ENCODE measurements around the gene MYCBP. TPM values are rescaled to one million over a fixed set of nuclear protein-coding genes. Genes with fewer than 3 reads are reported as not detected.
"Not testable (repeated sequence)": the region's sequence is repeated elsewhere in the genome, so short reads cannot be mapped to it uniquely, and the experiment has no call there.

Gene MYCBP
- total and polyA plus RNA-seq, 7 experiments from 2014 or later = 6.1 to 62.2 (median 20.4) TPM

GRCh38 chr1:38845088-38845487 is 28.1 kb downstream of the MYCBP start:
- intact Hi-C loops (cut with micrococcal nuclease); H3K4me3 Mint-ChIP-seq; DNase-seq; H3K27me3 Mint-ChIP-seq; H3K4me3 ChIP-seq (ENCODE audit: low read length); H3K9me3 ChIP-seq (ENCODE audit: control insufficient read depth in 2 of 3, low read length in 3 of 3); ATAC-seq; H3K27ac ChIP-seq (ENCODE audit: low read depth, low read length); H3K4me1 ChIP-seq (ENCODE audit: control insufficient read depth in 2 of 2, insufficient read depth in 2 of 2, low read length in 2 of 2); POLR2A ChIA-PET; H3K9me3 Mint-ChIP-seq; H3K27ac Mint-ChIP-seq; H3K27me3 ChIP-seq (ENCODE audit: control insufficient read depth in 2 of 2, insufficient read depth in 2 of 2, low read length in 2 of 2): not testable (repeated sequence)
- Mint-ChIP-seq H3K36me3 (peaks cover 5 to 55% (median 28%) of the 10 kb centered on the region in 5 donors), H3K4me1 (peaks cover 3 to 31% (median 14%) of the 10 kb centered on the region in 7 donors)
- CTCF ChIA-PET = interaction anchor here (0.8 to 1.0 kb wide), 2 partner anchors 12 to 247 kb away, joined by 3 read pairs; no protein-coding TSS in a partner anchor
- H3K36me3 ChIP-seq (ENCODE audit: control insufficient read depth in 2 of 3, insufficient read depth in 3 of 3, low read length in 3 of 3) = peaks cover 0 to 34% (median 13%) of the 10 kb centered on the region in 3 experiments

GRCh38 chr1:38840281-38840680 is 32.9 kb downstream of the MYCBP start:
- H3K36me3 Mint-ChIP-seq = peaks cover 5 to 54% (median 23%) of the 10 kb centered on the region in 5 donors
- intact Hi-C loops (cut with micrococcal nuclease) = no loop called here
- Histone ChIP-seq H3K4me1 (ENCODE audit: control insufficient read depth in 2 of 2, insufficient read depth in 2 of 2, low read length in 2 of 2) (no peaks in the 10 kb centered on the region), H3K4me3 (ENCODE audit: low read length) (no peak overlapping the region), H3K27me3 (ENCODE audit: control insufficient read depth in 2 of 2, insufficient read depth in 2 of 2, low read length in 2 of 2) (no peaks in the 10 kb centered on the region), H3K27ac (ENCODE audit: low read depth, low read length) (no peak overlapping the region), H3K9me3 (ENCODE audit: control insufficient read depth in 2 of 3, low read length in 3 of 3) (no peaks in the 10 kb centered on the region), H3K36me3 (ENCODE audit: control insufficient read depth in 2 of 3, insufficient read depth in 3 of 3, low read length in 3 of 3) (peaks cover 0 to 32% (median 3%) of the 10 kb centered on the region in 3 experiments)
- DNase-seq (no peak), ATAC-seq (no peak)
- H3K27ac Mint-ChIP-seq = peak overlapping the region in 5 of 9 donors; percentile 3 to 64 (median 37)
- no peak overlapping the region for H3K4me3 Mint-ChIP-seq
- POLR2A ChIA-PET = no interaction called here
- CTCF ChIA-PET = no interaction called here
- peaks cover 0 to 4% (median 0%) of the 10 kb centered on the region in 11 donors for H3K9me3 Mint-ChIP-seq
- peaks cover 0 to 23% (median 10%) of the 10 kb centered on the region in 7 donors for H3K4me1 Mint-ChIP-seq
- no peaks in the 10 kb centered on the region for H3K27me3 Mint-ChIP-seq

GRCh38 chr1:38839363-38839762 is 33.8 kb downstream of the MYCBP start:
- intact Hi-C loops (cut with micrococcal nuclease) = loop anchor here in 1 of 2 donors (5.0 kb wide), 1 partner anchor 253 kb away; no protein-coding TSS in a partner anchor
- no peak overlapping the region for H3K4me3 Mint-ChIP-seq
- H3K36me3 Mint-ChIP-seq = peaks cover 0 to 45% (median 15%) of the 10 kb centered on the region in 5 donors

GRCh38 chr1:38836316-38836715 is 36.8 kb downstream of the MYCBP start:
- CTCF ChIA-PET = interaction anchor here (0.6 to 3.4 kb wide), 3 partner anchors 18 to 613 kb away, joined by 3 to 14 read pairs (median 3); no protein-coding TSS in a partner anchor
- not testable (repeated sequence) for DNase-seq
- intact Hi-C loops (cut with micrococcal nuclease) = loop anchor here in 1 of 2 donors (5.0 kb wide), 1 partner anchor 256 kb away; no protein-coding TSS in a partner anchor

More at GRCh38 chr1:38839363-38839762, 33.8 kb downstream of the MYCBP start:
- ATAC-seq (no peak), DNase-seq (no peak)
- Mint-ChIP-seq H3K27me3 (peaks cover 0 to 6% (median 0%) of the 10 kb centered on the region in 5 donors), H3K4me1 (peaks cover 2 to 26% (median 10%) of the 10 kb centered on the region in 7 donors), H3K27ac (no peak overlapping the region), H3K9me3 (peaks cover 0 to 1% (median 0%) of the 10 kb centered on the region in 11 donors)
- POLR2A ChIA-PET = interaction anchor here (0.7 kb wide), 1 partner anchor 1038 kb away, joined by 3 read pairs; no protein-coding TSS in a partner anchor
- CTCF ChIA-PET = interaction anchor here (0.9 kb wide), 1 partner anchor 807 kb away, joined by 6 read pairs; no protein-coding TSS in a partner anchor
- peaks cover 0 to 26% (median 0%) of the 10 kb centered on the region in 3 experiments for H3K36me3 ChIP-seq (ENCODE audit: control insufficient read depth in 2 of 3, insufficient read depth in 3 of 3, low read length in 3 of 3)
- no peaks in the 10 kb centered on the region for H3K9me3 ChIP-seq (ENCODE audit: control insufficient read depth in 2 of 3, low read length in 3 of 3)
- H3K27ac ChIP-seq (ENCODE audit: low read depth, low read length) = no peak overlapping the region
- no peak overlapping the region for H3K4me3 ChIP-seq (ENCODE audit: low read length)
- H3K27me3 ChIP-seq (ENCODE audit: control insufficient read depth in 2 of 2, insufficient read depth in 2 of 2, low read length in 2 of 2) = no peaks in the 10 kb centered on the region
- no peaks in the 10 kb centered on the region for H3K4me1 ChIP-seq (ENCODE audit: control insufficient read depth in 2 of 2, insufficient read depth in 2 of 2, low read length in 2 of 2)

GRCh38 chr1:38834937-38835827 is 38.0 kb downstream of the MYCBP start:
- H3K9me3 ChIP-seq (ENCODE audit: control insufficient read depth in 2 of 3, low read length in 3 of 3) = no peaks in the 10 kb centered on the region
- H3K4me3 ChIP-seq (ENCODE audit: low read length) = no peak overlapping the region
- Mint-ChIP-seq H3K9me3 (no peaks in the 10 kb centered on the region), H3K27me3 (peaks cover 8 to 35% (median 12%) of the 10 kb centered on the region in 5 donors), H3K4me1 (peaks cover 0 to 6% (median under 1%) of the 10 kb centered on the region in 7 donors), H3K27ac (no peak overlapping the region), H3K36me3 (peaks cover 0 to 21% (median 6%) of the 10 kb centered on the region in 5 donors), H3K4me3 (no peak overlapping the region)
- ChIA-PET CTCF (interaction anchor here (0.7 to 3.4 kb wide), 4 partner anchors 18 to 812 kb away, joined by 3 to 14 read pairs (median 3); no protein-coding TSS in a partner anchor), POLR2A (no interaction called here)
- peak in 7 of 9 donors; percentile 52 to 79 (median 71) for DNase-seq
- intact Hi-C loops (cut with micrococcal nuclease) = loop anchor here (1.0 to 5.0 kb wide), 7 partner anchors 257 to 945 kb away; partner anchors contain the start of gene SF3A3 (in 1 of the 2)
- peaks cover 0 to 16% (median 0%) of the 10 kb centered on the region in 3 experiments for H3K36me3 ChIP-seq (ENCODE audit: control insufficient read depth in 2 of 3, insufficient read depth in 3 of 3, low read length in 3 of 3)
- H3K4me1 ChIP-seq (ENCODE audit: control insufficient read depth in 2 of 2, insufficient read depth in 2 of 2, low read length in 2 of 2) = no peaks in the 10 kb centered on the region
- no peak overlapping the region for H3K27ac ChIP-seq (ENCODE audit: low read depth, low read length)
- ATAC-seq = peak; percentile 90
- peaks cover 0 to 9% of the 10 kb centered on the region in 2 donors for H3K27me3 ChIP-seq (ENCODE audit: control insufficient read depth in 2 of 2, insufficient read depth in 2 of 2, low read length in 2 of 2)

More at GRCh38 chr1:38836316-38836715, 36.8 kb downstream of the MYCBP start:
- H3K9me3 ChIP-seq (ENCODE audit: control insufficient read depth in 2 of 3, low read length in 3 of 3); H3K27me3 ChIP-seq (ENCODE audit: control insufficient read depth in 2 of 2, insufficient read depth in 2 of 2, low read length in 2 of 2); H3K27ac Mint-ChIP-seq; H3K4me1 ChIP-seq (ENCODE audit: control insufficient read depth in 2 of 2, insufficient read depth in 2 of 2, low read length in 2 of 2); POLR2A ChIA-PET; H3K9me3 Mint-ChIP-seq; H3K4me3 ChIP-seq (ENCODE audit: low read length); ATAC-seq; H3K27ac ChIP-seq (ENCODE audit: low read depth, low read length); H3K4me3 Mint-ChIP-seq: not testable (repeated sequence)
- peaks cover 0 to 16% (median 0%) of the 10 kb centered on the region in 3 experiments for H3K36me3 ChIP-seq (ENCODE audit: control insufficient read depth in 2 of 3, insufficient read depth in 3 of 3, low read length in 3 of 3)
- H3K4me1 Mint-ChIP-seq = peaks cover 0 to 10% (median 3%) of the 10 kb centered on the region in 7 donors
- peaks cover 0 to 28% (median 6%) of the 10 kb centered on the region in 5 donors for H3K36me3 Mint-ChIP-seq
- peaks cover 0 to 28% (median 5%) of the 10 kb centered on the region in 5 donors for H3K27me3 Mint-ChIP-seq

GRCh38 chr1:38834221-38834782 is 38.8 kb downstream of the MYCBP start:
- intact Hi-C loops (cut with micrococcal nuclease) = loop anchor here (2.0 kb wide), 3 partner anchors 474 to 816 kb away; no protein-coding TSS in a partner anchor
- peaks cover 0 to 9% of the 10 kb centered on the region in 2 donors for H3K27me3 ChIP-seq (ENCODE audit: control insufficient read depth in 2 of 2, insufficient read depth in 2 of 2, low read length in 2 of 2)
- DNase-seq (no peak), ATAC-seq (no peak)
- H3K4me1 ChIP-seq (ENCODE audit: control insufficient read depth in 2 of 2, insufficient read depth in 2 of 2, low read length in 2 of 2) = no peaks in the 10 kb centered on the region
- no peak overlapping the region for H3K4me3 Mint-ChIP-seq
- no peaks in the 10 kb centered on the region for H3K9me3 ChIP-seq (ENCODE audit: control insufficient read depth in 2 of 3, low read length in 3 of 3)
- no peaks in the 10 kb centered on the region for H3K9me3 Mint-ChIP-seq
- H3K36me3 ChIP-seq (ENCODE audit: control insufficient read depth in 2 of 3, insufficient read depth in 3 of 3, low read length in 3 of 3) = peaks cover 0 to 12% (median 0%) of the 10 kb centered on the region in 3 experiments
- ChIA-PET POLR2A (no interaction called here), CTCF (interaction anchor here (0.6 to 3.4 kb wide), 4 partner anchors 8 to 812 kb away, joined by 3 to 14 read pairs (median 3); no protein-coding TSS in a partner anchor)
- no peak overlapping the region for H3K4me3 ChIP-seq (ENCODE audit: low read length)
- peaks cover 9 to 42% (median 21%) of the 10 kb centered on the region in 5 donors for H3K27me3 Mint-ChIP-seq
- peaks cover 0 to 16% (median 6%) of the 10 kb centered on the region in 5 donors for H3K36me3 Mint-ChIP-seq
- H3K27ac Mint-ChIP-seq = no peak overlapping the region
- H3K27ac ChIP-seq (ENCODE audit: low read depth, low read length) = no peak overlapping the region
- peaks cover 0 to 6% (median 0%) of the 10 kb centered on the region in 7 donors for H3K4me1 Mint-ChIP-seq

All from naive thymus-derived CD4-positive, alpha-beta T cell (primary cell).